HepG2 (cell line): ENCODE measurements around the gene SQSTM1. TPM values are rescaled to one million over a fixed set of nuclear protein-coding genes. Genes with fewer than 3 reads are reported as not detected.
A peak's percentile ranks its signal among the peaks of the same experiment; 100 is the strongest.

Source experiments
- CBX1 ChIP-seq: IDR thresholded peaks from one replicate; pipeline ENCODE4 v1.6.1; 2016; ENCODE audit warnings: antibody characterized with exemption, low read depth
- GATAD2A ChIP-seq: IDR thresholded peaks from 2 replicates; pipeline ENCODE4 v1.6.1; 2016
- HNF1B ChIP-seq: sonication (generic); formaldehyde crosslinking; IDR thresholded peaks from 2 replicates; pipeline ENCODE4 v1.5.1; 2020; ENCODE audit warnings: mild to moderate bottlenecking, moderate library complexity, missing genetic modification reagents
- KLF9 ChIP-seq: IDR thresholded peaks from 2 replicates; pipeline ENCODE4 v1.6.1; 2016; ENCODE audit warnings: low read depth
- POLR2AphosphoS5 ChIP-seq: IDR thresholded peaks from 2 replicates; pipeline ENCODE4 v1.6.1; 2012; ENCODE audit warnings: low read depth, low read length
- RARG ChIP-seq: sonication (generic); formaldehyde crosslinking; IDR thresholded peaks from 2 replicates; pipeline ENCODE4 v1.4.0; 2020; ENCODE audit warnings: low read depth, mild to moderate bottlenecking, missing genetic modification reagents
- TOPORS ChIP-seq: sonication (generic); formaldehyde crosslinking; IDR thresholded peaks from 2 replicates; pipeline ENCODE4 v1.8.0; 2023; ENCODE audit warnings: mild to moderate bottlenecking, missing genetic modification reagents
- TRIM24 ChIP-seq: sonication (generic); formaldehyde crosslinking; IDR thresholded peaks from 2 replicates; pipeline ENCODE4 v1.8.0; 2022; ENCODE audit warnings: mild to moderate bottlenecking, missing genetic modification reagents
- ZNF205 ChIP-seq: IDR thresholded peaks from 2 replicates; pipeline ENCODE4 v1.6.1; 2018; ENCODE audit warnings: missing biosample characterization, missing genetic modification reagents
- ZNF562 ChIP-seq: sonication (generic); formaldehyde crosslinking; IDR thresholded peaks from 2 replicates; pipeline ENCODE4 v1.8.0; 2022; ENCODE audit warnings: missing genetic modification reagents, borderline replicate concordance
- ZNF841 ChIP-seq: sonication (generic); formaldehyde crosslinking; IDR thresholded peaks from 2 replicates; pipeline ENCODE4 v1.8.1; 2023; ENCODE audit warnings: missing genetic modification reagents, borderline replicate concordance
- polyA plus RNA-seq, 8 experiments: library from polyadenylated mRNA; depleted of rRNA in 3 of 8; stranded (reverse) in 7 of 8; unstranded in 1 of 8; fragments of >200 nt; fragmentation: Illumina TruSeq in 4 of 8; extraction: Trizol in 4 of 8; gene quantifications; 2 replicates each; pipeline versions ENCODE4 v1.2.1 to v1.2.3, GENCODE V29; 2011 to 2016; ENCODE audit warnings: low read depth in 4 of 8, missing spikeins in 1 of 8, mixed read lengths in 1 of 8; ENCODE audit not compliant: insufficient read depth in 1 of 8
- total RNA-seq, 5 experiments: library from RNA; depleted of rRNA; stranded (reverse); fragments of >200 nt; fragmentation: Illumina TruSeq; extraction: Trizol; gene quantifications; 2 replicates each; pipeline ENCODE4 v1.2.3, GENCODE V29; 2016; ENCODE audit warnings: low read depth in 1 of 5
- TF ChIP-seq, protein P1 (sequence below): sonication (generic); formaldehyde crosslinking; IDR thresholded peaks from 2 replicates; pipeline ENCODE4 v1.5.1; 2020; ENCODE audit warnings: mild to moderate bottlenecking, missing genetic modification reagents, borderline replicate concordance
- TF ChIP-seq, protein P2 (sequence below), 2 experiments: IDR thresholded peaks; 2 replicates each; pipeline ENCODE4 v1.6.1; 2011 to 2012; ENCODE audit warnings: low read length in 2 of 2, borderline replicate concordance in 1 of 2, low read depth in 1 of 2, mild to moderate bottlenecking in 1 of 2, moderate library complexity in 1 of 2
- TF ChIP-seq, protein P3 (sequence below): sonication (generic); formaldehyde crosslinking; IDR thresholded peaks from 2 replicates; pipeline ENCODE4 v1.8.1; 2023; ENCODE audit warnings: missing genetic modification reagents, inconsistent platforms, borderline replicate concordance

SQSTM1 gene
- total and polyA plus RNA-seq, 2 of the 13 experiments (the other 11 are each of a cell fraction or from before 2014, with no cell fraction given) = 90.9 to 160 TPM

- TF ChIP-seq, protein P1, sequence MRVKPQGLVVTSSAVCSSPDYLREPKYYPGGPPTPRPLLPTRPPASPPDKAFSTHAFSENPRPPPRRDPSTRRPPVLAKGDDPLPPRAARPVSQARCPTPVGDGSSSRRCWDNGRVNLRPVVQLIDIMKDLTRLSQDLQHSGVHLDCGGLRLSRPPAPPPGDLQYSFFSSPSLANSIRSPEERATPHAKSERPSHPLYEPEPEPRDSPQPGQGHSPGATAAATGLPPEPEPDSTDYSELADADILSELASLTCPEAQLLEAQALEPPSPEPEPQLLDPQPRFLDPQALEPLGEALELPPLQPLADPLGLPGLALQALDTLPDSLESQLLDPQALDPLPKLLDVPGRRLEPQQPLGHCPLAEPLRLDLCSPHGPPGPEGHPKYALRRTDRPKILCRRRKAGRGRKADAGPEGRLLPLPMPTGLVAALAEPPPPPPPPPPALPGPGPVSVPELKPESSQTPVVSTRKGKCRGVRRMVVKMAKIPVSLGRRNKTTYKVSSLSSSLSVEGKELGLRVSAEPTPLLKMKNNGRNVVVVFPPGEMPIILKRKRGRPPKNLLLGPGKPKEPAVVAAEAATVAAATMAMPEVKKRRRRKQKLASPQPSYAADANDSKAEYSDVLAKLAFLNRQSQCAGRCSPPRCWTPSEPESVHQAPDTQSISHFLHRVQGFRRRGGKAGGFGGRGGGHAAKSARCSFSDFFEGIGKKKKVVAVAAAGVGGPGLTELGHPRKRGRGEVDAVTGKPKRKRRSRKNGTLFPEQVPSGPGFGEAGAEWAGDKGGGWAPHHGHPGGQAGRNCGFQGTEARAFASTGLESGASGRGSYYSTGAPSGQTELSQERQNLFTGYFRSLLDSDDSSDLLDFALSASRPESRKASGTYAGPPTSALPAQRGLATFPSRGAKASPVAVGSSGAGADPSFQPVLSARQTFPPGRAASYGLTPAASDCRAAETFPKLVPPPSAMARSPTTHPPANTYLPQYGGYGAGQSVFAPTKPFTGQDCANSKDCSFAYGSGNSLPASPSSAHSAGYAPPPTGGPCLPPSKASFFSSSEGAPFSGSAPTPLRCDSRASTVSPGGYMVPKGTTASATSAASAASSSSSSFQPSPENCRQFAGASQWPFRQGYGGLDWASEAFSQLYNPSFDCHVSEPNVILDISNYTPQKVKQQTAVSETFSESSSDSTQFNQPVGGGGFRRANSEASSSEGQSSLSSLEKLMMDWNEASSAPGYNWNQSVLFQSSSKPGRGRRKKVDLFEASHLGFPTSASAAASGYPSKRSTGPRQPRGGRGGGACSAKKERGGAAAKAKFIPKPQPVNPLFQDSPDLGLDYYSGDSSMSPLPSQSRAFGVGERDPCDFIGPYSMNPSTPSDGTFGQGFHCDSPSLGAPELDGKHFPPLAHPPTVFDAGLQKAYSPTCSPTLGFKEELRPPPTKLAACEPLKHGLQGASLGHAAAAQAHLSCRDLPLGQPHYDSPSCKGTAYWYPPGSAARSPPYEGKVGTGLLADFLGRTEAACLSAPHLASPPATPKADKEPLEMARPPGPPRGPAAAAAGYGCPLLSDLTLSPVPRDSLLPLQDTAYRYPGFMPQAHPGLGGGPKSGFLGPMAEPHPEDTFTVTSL (CRISPR knock-in tag) = no peak
- TF ChIP-seq, protein P2, sequence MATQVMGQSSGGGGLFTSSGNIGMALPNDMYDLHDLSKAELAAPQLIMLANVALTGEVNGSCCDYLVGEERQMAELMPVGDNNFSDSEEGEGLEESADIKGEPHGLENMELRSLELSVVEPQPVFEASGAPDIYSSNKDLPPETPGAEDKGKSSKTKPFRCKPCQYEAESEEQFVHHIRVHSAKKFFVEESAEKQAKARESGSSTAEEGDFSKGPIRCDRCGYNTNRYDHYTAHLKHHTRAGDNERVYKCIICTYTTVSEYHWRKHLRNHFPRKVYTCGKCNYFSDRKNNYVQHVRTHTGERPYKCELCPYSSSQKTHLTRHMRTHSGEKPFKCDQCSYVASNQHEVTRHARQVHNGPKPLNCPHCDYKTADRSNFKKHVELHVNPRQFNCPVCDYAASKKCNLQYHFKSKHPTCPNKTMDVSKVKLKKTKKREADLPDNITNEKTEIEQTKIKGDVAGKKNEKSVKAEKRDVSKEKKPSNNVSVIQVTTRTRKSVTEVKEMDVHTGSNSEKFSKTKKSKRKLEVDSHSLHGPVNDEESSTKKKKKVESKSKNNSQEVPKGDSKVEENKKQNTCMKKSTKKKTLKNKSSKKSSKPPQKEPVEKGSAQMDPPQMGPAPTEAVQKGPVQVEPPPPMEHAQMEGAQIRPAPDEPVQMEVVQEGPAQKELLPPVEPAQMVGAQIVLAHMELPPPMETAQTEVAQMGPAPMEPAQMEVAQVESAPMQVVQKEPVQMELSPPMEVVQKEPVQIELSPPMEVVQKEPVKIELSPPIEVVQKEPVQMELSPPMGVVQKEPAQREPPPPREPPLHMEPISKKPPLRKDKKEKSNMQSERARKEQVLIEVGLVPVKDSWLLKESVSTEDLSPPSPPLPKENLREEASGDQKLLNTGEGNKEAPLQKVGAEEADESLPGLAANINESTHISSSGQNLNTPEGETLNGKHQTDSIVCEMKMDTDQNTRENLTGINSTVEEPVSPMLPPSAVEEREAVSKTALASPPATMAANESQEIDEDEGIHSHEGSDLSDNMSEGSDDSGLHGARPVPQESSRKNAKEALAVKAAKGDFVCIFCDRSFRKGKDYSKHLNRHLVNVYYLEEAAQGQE (IDR thresholded peaks at IDR 0.05; ENCODE audit: borderline replicate concordance in 1 of 2, low read depth in 1 of 2, low read length in 2 of 2) = peak in 1 of 2 experiments; percentile 52; a peak in 1 of 4 replicates
- TF ChIP-seq POLR2AphosphoS5 (peak; percentile 97), RARG (CRISPR knock-in tag) (no peak), ZNF562 (no peak), CBX1 (peak; percentile 82), HNF1B (CRISPR knock-in tag) (no peak), TRIM24 (no peak), KLF9 (CRISPR knock-in tag) (0 out of 2 replicates have a peak, but pooled peaks have one; percentile 41), GATAD2A (CRISPR knock-in tag) (no peak; the same call in 1 of the 2 replicates), ZNF205 (CRISPR knock-in tag) (no peak), ZNF841 (CRISPR knock-in tag) (no peak), TOPORS (peak; percentile 44; the same call in 1 of the 2 replicates)
- TF ChIP-seq, protein P3, sequence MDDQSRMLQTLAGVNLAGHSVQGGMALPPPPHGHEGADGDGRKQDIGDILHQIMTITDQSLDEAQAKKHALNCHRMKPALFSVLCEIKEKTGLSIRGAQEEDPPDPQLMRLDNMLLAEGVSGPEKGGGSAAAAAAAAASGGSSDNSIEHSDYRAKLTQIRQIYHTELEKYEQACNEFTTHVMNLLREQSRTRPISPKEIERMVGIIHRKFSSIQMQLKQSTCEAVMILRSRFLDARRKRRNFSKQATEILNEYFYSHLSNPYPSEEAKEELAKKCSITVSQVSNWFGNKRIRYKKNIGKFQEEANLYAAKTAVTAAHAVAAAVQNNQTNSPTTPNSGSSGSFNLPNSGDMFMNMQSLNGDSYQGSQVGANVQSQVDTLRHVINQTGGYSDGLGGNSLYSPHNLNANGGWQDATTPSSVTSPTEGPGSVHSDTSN (CRISPR knock-in tag) = no peak
Measured at GRCh38 chr5:179820483-179821297, at the start of gene SQSTM1 (continued).
